Mesenchymal stem cell (in vitro differentiated cells and primary cell): ENCODE data around the gene CMBL.

Experiments
- DNase-seq: peaks from one replicate; pipeline ENCODE4 v3.0.0-alpha.2; 2013
- H2AFZ ChIP-seq: one replicate; pipeline ENCODE4 v1.6.1; 2013; ENCODE audit warnings: low read depth, mild to moderate bottlenecking, control low read depth, inconsistent platforms, low read length, moderate library complexity
- H2AK5ac ChIP-seq: 2 replicates; pipeline ENCODE4 v1.6.1; 2013; ENCODE audit warnings: low read length, moderate library complexity, mild to moderate bottlenecking, inconsistent platforms; ENCODE audit not compliant: severe bottlenecking
- H2BK120ac ChIP-seq: one replicate; pipeline ENCODE4 v1.6.1; 2013; ENCODE audit warnings: low read depth, mild to moderate bottlenecking, inconsistent platforms, low read length, moderate library complexity
- H2BK12ac ChIP-seq, 2 experiments: one replicate each; pipeline ENCODE4 v1.6.1; 2013; ENCODE audit warnings: inconsistent platforms in 2 of 2, low read length in 2 of 2, mild to moderate bottlenecking in 2 of 2, moderate library complexity in 2 of 2, control low read depth in 1 of 2
- H2BK15ac ChIP-seq: one replicate; pipeline ENCODE4 v1.6.1; 2013; ENCODE audit warnings: mild to moderate bottlenecking, low read depth, inconsistent platforms; ENCODE audit not compliant: poor library complexity, severe bottlenecking
- H2BK5ac ChIP-seq: 2 replicates; pipeline ENCODE4 v1.6.1; 2013; ENCODE audit warnings: low read depth, mild to moderate bottlenecking, low read length, control low read depth, inconsistent platforms; ENCODE audit not compliant: poor library complexity, severe bottlenecking
- H3K14ac ChIP-seq, 2 experiments: one replicate each; pipeline ENCODE4 v1.6.1; 2013; ENCODE audit warnings: inconsistent platforms in 2 of 2, low read length in 2 of 2, control low read depth in 1 of 2, mild to moderate bottlenecking in 1 of 2, moderate library complexity in 1 of 2
- H3K18ac ChIP-seq, 2 experiments: one replicate each; pipeline ENCODE4 v1.6.1; 2013; ENCODE audit warnings: inconsistent platforms in 2 of 2, low read length in 2 of 2, control low read depth in 1 of 2, low read depth in 1 of 2, mild to moderate bottlenecking in 1 of 2
- H3K23ac ChIP-seq, 2 experiments: one replicate each; pipeline ENCODE4 v1.6.1; 2013; ENCODE audit warnings: inconsistent platforms in 2 of 2, low read length in 2 of 2, mild to moderate bottlenecking in 2 of 2, moderate library complexity in 2 of 2, control low read depth in 1 of 2
- H3K27ac ChIP-seq: 2 replicates; pipeline ENCODE4 v1.5.1; 2013; ENCODE audit warnings: mild to moderate bottlenecking, moderate library complexity, low read length, control low read depth, inconsistent platforms; ENCODE audit not compliant: poor library complexity, severe bottlenecking
- H3K27me3 ChIP-seq, 2 experiments: 2 replicates each; pipeline versions ENCODE4 v1.6.1 to v1.7.0; 2013; ENCODE audit warnings: low read length in 2 of 2, mild to moderate bottlenecking in 2 of 2, moderate library complexity in 2 of 2, control low read depth in 1 of 2, inconsistent platforms in 1 of 2; ENCODE audit not compliant: control insufficient read depth in 1 of 2, insufficient read depth in 1 of 2
- H3K36me3 ChIP-seq, 2 experiments: 2 replicates each; pipeline versions ENCODE4 v1.6.1 to v1.7.0; 2013; ENCODE audit warnings: low read length in 2 of 2, control low read depth in 1 of 2, inconsistent platforms in 1 of 2, low read depth in 1 of 2, mild to moderate bottlenecking in 1 of 2; ENCODE audit not compliant: insufficient read depth in 2 of 2, control insufficient read depth in 1 of 2
- H3K4ac ChIP-seq, 2 experiments: one replicate each; pipeline ENCODE4 v1.6.1; 2013; ENCODE audit warnings: inconsistent platforms in 2 of 2, low read length in 2 of 2, mild to moderate bottlenecking in 2 of 2, moderate library complexity in 2 of 2, control low read depth in 1 of 2, low read depth in 1 of 2
- H3K4me1 ChIP-seq: 2 replicates; pipeline ENCODE4 v1.6.1; 2013; ENCODE audit warnings: low read depth, low read length, control low read depth; ENCODE audit not compliant: control insufficient read depth, insufficient read depth
- H3K4me2 ChIP-seq: 2 replicates; pipeline ENCODE4 v1.6.1; 2013; ENCODE audit warnings: low read length, mild to moderate bottlenecking, inconsistent platforms; ENCODE audit not compliant: poor library complexity, severe bottlenecking
- H3K4me3 ChIP-seq, 2 experiments: 2 replicates each; pipeline versions ENCODE4 v1.5.1 to v1.7.0; 2013; ENCODE audit warnings: low read length in 2 of 2, mild to moderate bottlenecking in 2 of 2, control low read depth in 1 of 2, low read depth in 1 of 2; ENCODE audit not compliant: insufficient read depth in 1 of 2
- H3K79me1 ChIP-seq: replicated peaks from 2 replicates; pipeline ENCODE4 v1.6.1; 2013; ENCODE audit warnings: mild to moderate bottlenecking, control low read depth, low read length, inconsistent platforms; ENCODE audit not compliant: poor library complexity, severe bottlenecking
- H3K9ac ChIP-seq: 2 replicates; pipeline ENCODE4 v1.7.0; 2013; ENCODE audit warnings: mild to moderate bottlenecking, low read length, moderate library complexity
- H3K9me3 ChIP-seq: 2 replicates; pipeline ENCODE4 v1.7.0; 2013; ENCODE audit warnings: mild to moderate bottlenecking, low read length; ENCODE audit not compliant: control insufficient read depth
- H4K8ac ChIP-seq: one replicate; pipeline ENCODE4 v1.6.1; 2013; ENCODE audit warnings: inconsistent platforms, mild to moderate bottlenecking, low read length, moderate library complexity
- H4K91ac ChIP-seq: one replicate; pipeline ENCODE4 v1.6.1; 2013; ENCODE audit warnings: mild to moderate bottlenecking, low read length, inconsistent platforms
- WGBS: methylation state at CpG from one replicate; pipeline ENCODE4 v1.1.7; 2013; ENCODE audit warnings: mixed read lengths; 5-methylcytosine and 5-hydroxymethylcytosine counted together

The CMBL gene

DNA sequence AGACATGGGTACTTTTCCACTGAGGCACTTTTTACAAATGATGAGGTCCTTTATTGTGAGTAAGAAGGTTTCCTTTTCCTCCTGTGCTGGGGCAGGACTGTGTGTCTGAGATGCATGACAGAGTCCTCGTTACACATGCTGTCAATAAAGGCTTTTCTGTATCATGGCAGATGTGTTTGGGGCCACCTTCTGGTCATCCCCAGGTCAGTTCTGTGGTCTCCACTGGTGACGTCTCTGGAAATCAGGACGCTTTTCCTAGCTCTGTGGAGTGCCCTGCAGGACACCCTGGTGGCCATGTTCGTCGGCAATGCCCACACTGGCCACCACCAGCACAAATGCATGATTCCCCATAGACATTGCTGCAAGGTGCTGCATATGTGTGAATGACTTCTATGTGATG, 2.8 kb downstream of the CMBL start:
- H3K4me1 ChIP-seq, result peaks cover 7% of the 10 kb centered on the region

DNA sequence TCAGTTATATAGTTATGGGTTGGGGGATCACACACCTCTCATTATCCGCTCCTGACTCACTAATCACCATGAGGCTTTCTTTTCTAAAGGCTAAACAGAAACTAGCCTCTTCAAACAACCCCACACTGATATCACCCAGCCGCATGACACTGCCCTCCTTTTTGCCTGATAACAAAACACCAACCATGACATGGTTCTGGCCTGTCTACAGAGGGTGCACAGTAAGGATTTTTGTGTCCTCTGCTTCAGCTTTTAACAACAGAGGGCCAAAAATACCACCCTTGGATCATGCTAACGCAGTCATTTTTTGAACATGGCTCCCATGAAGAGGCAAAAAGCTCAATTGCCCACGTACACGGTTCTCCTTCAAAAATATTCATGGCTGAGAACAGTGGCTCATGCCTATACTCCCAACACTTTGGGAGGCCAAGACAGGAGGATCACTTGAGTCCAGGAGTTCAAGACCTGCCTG, 4.0 kb downstream of the CMBL start:
- Histone ChIP-seq H2AK5ac (no peak overlapping the region), H2BK15ac (no peak overlapping the region), H3K27ac (no peak overlapping the region), H2BK12ac (no peak overlapping the region), H4K8ac (no peak overlapping the region), H3K4me3 (no peak overlapping the region), H2AFZ (no peak overlapping the region), H3K27me3 (no peaks in the 10 kb centered on the region), H3K9ac (no peak overlapping the region), H3K4ac (no peak overlapping the region), H3K23ac (no peak overlapping the region), H2BK120ac (no peak overlapping the region), H3K4me2 (no peak overlapping the region), H2BK5ac (no peak overlapping the region), H3K36me3 (peaks cover 5 to 10% of the 10 kb centered on the region in 2 experiments), H4K91ac (no peak overlapping the region), H3K18ac (no peak overlapping the region), H3K79me1 (peaks cover 35% of the 10 kb centered on the region), H3K9me3 (no peaks in the 10 kb centered on the region), H3K4me1 (peaks cover 7% of the 10 kb centered on the region), H3K14ac (no peak overlapping the region)
- DNase-seq, result no peak
- WGBS, result 86% methylated on average over 5 of the region's 5 CpGs

More for the DNA sequence above, 2.8 kb downstream of the CMBL start:
- no peak overlapping the region for H3K9ac ChIP-seq
- no peaks in the 10 kb centered on the region for H3K9me3 ChIP-seq
- no peak overlapping the region for H2AK5ac ChIP-seq
- peaks cover 34% of the 10 kb centered on the region for H3K79me1 ChIP-seq
- no peak overlapping the region for H2BK5ac ChIP-seq
- WGBS, result 93% methylated on average over 5 of the region's 5 CpGs
- H3K4me3 ChIP-seq, result no peak overlapping the region
- H2BK120ac ChIP-seq, result no peak overlapping the region
- no peak overlapping the region for H3K4ac ChIP-seq
- H2BK12ac ChIP-seq, result no peak overlapping the region
- no peak overlapping the region for H3K23ac ChIP-seq
- H4K8ac ChIP-seq, result no peak overlapping the region
- no peaks in the 10 kb centered on the region for H3K27me3 ChIP-seq
- no peak overlapping the region for H4K91ac ChIP-seq
- H2AFZ ChIP-seq, result no peak overlapping the region
- no peak for DNase-seq
- no peak overlapping the region for H3K4me2 ChIP-seq
- H2BK15ac ChIP-seq, result no peak overlapping the region
- H3K36me3 ChIP-seq, result peaks cover 2% of the 10 kb centered on the region in 2 experiments
- no peak overlapping the region for H3K18ac ChIP-seq
- no peak overlapping the region for H3K27ac ChIP-seq
- H3K14ac ChIP-seq, result no peak overlapping the region

DNA sequence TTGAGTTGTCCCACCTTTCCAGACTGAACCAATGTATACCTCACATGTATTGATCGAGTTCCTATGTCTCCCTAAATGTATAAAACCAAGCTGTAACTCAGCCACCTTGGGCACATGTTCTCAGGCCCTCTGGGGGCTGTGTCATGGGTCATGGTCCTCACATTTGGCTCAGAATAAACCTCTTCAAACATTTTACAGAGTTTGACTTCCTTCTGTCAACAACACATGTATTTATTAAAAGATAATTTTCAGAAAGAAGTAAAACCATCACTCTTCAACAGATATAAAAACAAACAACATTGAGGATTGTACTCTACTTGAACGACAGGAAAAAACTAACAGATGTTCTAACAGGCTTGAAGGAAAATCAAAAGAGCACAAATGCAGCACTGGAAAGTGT, 4.5 kb downstream of the CMBL start:
- H2BK15ac ChIP-seq, result no peak overlapping the region
- H2BK12ac ChIP-seq, result no peak overlapping the region
- no peak overlapping the region for H2BK5ac ChIP-seq
- H3K4me2 ChIP-seq, result no peak overlapping the region
- no peak overlapping the region for H3K18ac ChIP-seq
- H3K4me3 ChIP-seq, result no peak overlapping the region
- no peak overlapping the region for H4K91ac ChIP-seq
- H3K4ac ChIP-seq, result no peak overlapping the region
- no peak overlapping the region for H3K9ac ChIP-seq
- H3K27ac ChIP-seq, result no peak overlapping the region
- H3K4me1 ChIP-seq, result peaks cover 7% of the 10 kb centered on the region
- DNase-seq, result no peak
- WGBS, result 83% methylated on average over 2 of the region's 2 CpGs
- H3K36me3 ChIP-seq, result peaks cover 5 to 10% of the 10 kb centered on the region in 2 experiments
- no peak overlapping the region for H2AK5ac ChIP-seq
- no peak overlapping the region for H2BK120ac ChIP-seq
- H4K8ac ChIP-seq, result no peak overlapping the region
- no peak overlapping the region for H3K14ac ChIP-seq
- peaks cover 37% of the 10 kb centered on the region for H3K79me1 ChIP-seq
- H2AFZ ChIP-seq, result no peak overlapping the region
- no peaks in the 10 kb centered on the region for H3K27me3 ChIP-seq
- H3K9me3 ChIP-seq, result no peaks in the 10 kb centered on the region
- no peak overlapping the region for H3K23ac ChIP-seq

DNA sequence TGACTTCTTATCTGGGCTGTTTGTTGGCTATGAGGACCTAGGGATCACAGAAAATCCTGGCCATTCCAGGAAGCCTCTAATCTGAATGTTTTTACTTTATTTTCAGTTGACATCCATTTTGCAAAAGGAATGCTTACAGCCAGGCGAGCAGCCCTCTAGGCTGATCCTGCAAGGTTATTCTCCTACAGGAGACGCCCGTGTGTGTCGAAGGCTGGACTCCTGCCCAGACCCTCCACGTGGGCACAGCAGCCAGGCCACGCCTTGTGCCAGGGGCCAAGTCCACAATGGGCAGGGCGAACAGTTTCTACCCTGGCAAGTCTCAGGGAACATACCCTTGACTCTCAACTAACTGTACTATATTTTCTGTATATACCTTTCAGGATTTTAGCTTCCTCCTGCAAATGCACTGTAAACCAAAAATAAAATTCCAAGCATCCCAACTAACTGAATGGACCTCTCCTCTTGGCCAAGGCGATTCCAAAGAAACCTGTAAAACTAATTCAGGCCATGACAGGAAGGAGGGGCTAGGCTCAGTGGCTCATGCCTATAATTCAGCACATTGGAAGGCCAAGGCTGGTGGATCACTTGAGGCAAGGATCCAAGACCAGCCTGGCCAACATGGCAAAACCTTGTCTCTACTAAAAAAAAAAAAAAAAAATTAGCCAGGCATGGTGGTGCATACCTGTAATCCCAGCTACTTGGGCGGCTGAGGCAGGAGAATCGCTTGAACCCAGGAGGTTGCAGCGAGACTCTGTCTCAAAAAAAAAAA, 5.7 kb downstream of the CMBL start:
- no peak overlapping the region for H2AK5ac ChIP-seq
- H2BK5ac ChIP-seq, result no peak overlapping the region
- H3K27ac ChIP-seq, result no peak overlapping the region
- H3K4ac ChIP-seq, result no peak overlapping the region
- peaks cover 9 to 10% of the 10 kb centered on the region in 2 experiments for H3K36me3 ChIP-seq
- no peak overlapping the region for H3K14ac ChIP-seq
- peaks cover 10% of the 10 kb centered on the region for H3K4me1 ChIP-seq
- H2BK120ac ChIP-seq, result no peak overlapping the region
- no peak overlapping the region for H4K8ac ChIP-seq
- H2BK12ac ChIP-seq, result no peak overlapping the region
- H2AFZ ChIP-seq, result no peak overlapping the region
- no peak overlapping the region for H3K18ac ChIP-seq
- no peak overlapping the region for H3K9ac ChIP-seq
- no peak overlapping the region for H3K4me2 ChIP-seq
- no peak overlapping the region for H3K23ac ChIP-seq
- H3K27me3 ChIP-seq, result no peaks in the 10 kb centered on the region
- H4K91ac ChIP-seq, result no peak overlapping the region
- H3K4me3 ChIP-seq, result no peak overlapping the region
- no peak overlapping the region for H2BK15ac ChIP-seq
- no peak for DNase-seq
- 95% methylated on average over 11 of the region's 11 CpGs for WGBS
- H3K9me3 ChIP-seq, result no peaks in the 10 kb centered on the region
- peaks cover 40% of the 10 kb centered on the region for H3K79me1 ChIP-seq
